PC-3 (cell line): ENCODE measurements around the gene MPG.

Experiments used
- EZH2 ChIP-seq: fragments of 300-600 bp; sonication (generic); IDR thresholded peaks from one replicate; pipeline ENCODE4 v1.6.1; 2017; ENCODE audit warnings: antibody characterized with exemption, mild to moderate bottlenecking, low read length; ENCODE audit not compliant: unreplicated experiment
- EZH2phosphoT487 ChIP-seq: fragments of 300-600 bp; sonication (generic); IDR thresholded peaks from 2 replicates; pipeline ENCODE4 v1.6.1; 2018; ENCODE audit warnings: mild to moderate bottlenecking, antibody characterized with exemption, low read length, borderline replicate concordance
- TF ChIP-seq, protein P1 (sequence below): fragments of 300-600 bp; sonication (generic); conservative IDR thresholded peaks from 2 replicates; pipeline ENCODE4 v1.5.1; 2017; ENCODE audit warnings: antibody characterized with exemption, low read depth, mild to moderate bottlenecking, low read length

GRCh38 chr16:97822-98221 is 19.8 kb downstream of the MPG start:
- TF ChIP-seq, protein P1, sequence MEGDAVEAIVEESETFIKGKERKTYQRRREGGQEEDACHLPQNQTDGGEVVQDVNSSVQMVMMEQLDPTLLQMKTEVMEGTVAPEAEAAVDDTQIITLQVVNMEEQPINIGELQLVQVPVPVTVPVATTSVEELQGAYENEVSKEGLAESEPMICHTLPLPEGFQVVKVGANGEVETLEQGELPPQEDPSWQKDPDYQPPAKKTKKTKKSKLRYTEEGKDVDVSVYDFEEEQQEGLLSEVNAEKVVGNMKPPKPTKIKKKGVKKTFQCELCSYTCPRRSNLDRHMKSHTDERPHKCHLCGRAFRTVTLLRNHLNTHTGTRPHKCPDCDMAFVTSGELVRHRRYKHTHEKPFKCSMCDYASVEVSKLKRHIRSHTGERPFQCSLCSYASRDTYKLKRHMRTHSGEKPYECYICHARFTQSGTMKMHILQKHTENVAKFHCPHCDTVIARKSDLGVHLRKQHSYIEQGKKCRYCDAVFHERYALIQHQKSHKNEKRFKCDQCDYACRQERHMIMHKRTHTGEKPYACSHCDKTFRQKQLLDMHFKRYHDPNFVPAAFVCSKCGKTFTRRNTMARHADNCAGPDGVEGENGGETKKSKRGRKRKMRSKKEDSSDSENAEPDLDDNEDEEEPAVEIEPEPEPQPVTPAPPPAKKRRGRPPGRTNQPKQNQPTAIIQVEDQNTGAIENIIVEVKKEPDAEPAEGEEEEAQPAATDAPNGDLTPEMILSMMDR = no peak
- TF ChIP-seq EZH2 (no peak), EZH2phosphoT487 (no peak)
